SU-DHL-6 (cell line): Measurements from ENCODE around the gene LATS2.

Experiments used
- H2AFZ ChIP-seq: fragments of 200-600 bp; sonication (generic); 2 replicates; pipeline ENCODE4 v1.6.1; 2014; ENCODE audit warnings: low read depth, mild to moderate bottlenecking, moderate library complexity, mixed read lengths, antibody characterized with exemption, low read length; ENCODE audit not compliant: severe bottlenecking
- H3F3A ChIP-seq: fragments of 200-600 bp; shearing (Covaris generic); 2 replicates; pipeline ENCODE4 v1.6.0; 2016; ENCODE audit warnings: antibody characterized with exemption, mild to moderate bottlenecking; ENCODE audit not compliant: insufficient read depth
- H3K27ac ChIP-seq: fragments of 200-600 bp; sonication (generic); 2 replicates; pipeline ENCODE4 v1.5.1; 2016; ENCODE audit warnings: low read depth, mild to moderate bottlenecking, low read length, moderate library complexity, mixed read lengths
- H3K27me3 ChIP-seq: fragments of 200-600 bp; sonication (generic), shearing (Covaris generic); 2 replicates; pipeline ENCODE4 v1.6.0; 2014; ENCODE audit warnings: mild to moderate bottlenecking, low read length
- H3K36me3 ChIP-seq: fragments of 200-600 bp; sonication (generic); 2 replicates; pipeline ENCODE4 v1.6.1; 2014; ENCODE audit warnings: mild to moderate bottlenecking, low read length, mixed read lengths
- H3K4me2 ChIP-seq: fragments of 300-600, 200-600 bp; shearing (Covaris generic), sonication (generic); 2 replicates; pipeline ENCODE4 v1.6.0; 2014; ENCODE audit warnings: low read length, low read depth, mild to moderate bottlenecking; ENCODE audit not compliant: poor library complexity, severe bottlenecking
- H3K4me3 ChIP-seq: fragments of 200-600 bp; sonication (generic); 2 replicates; pipeline ENCODE4 v1.5.1; 2014; ENCODE audit warnings: antibody characterized with exemption, low read length, mild to moderate bottlenecking, mixed read lengths; ENCODE audit not compliant: insufficient read depth, poor library complexity, severe bottlenecking
- H3K79me2 ChIP-seq: fragments of 200-600 bp; sonication (generic); 2 replicates; pipeline ENCODE4 v1.6.1; 2014; ENCODE audit warnings: mild to moderate bottlenecking, low read length, moderate library complexity; ENCODE audit not compliant: insufficient read depth
- H3K9ac ChIP-seq: fragments of 200-600 bp; sonication (generic); 2 replicates; pipeline ENCODE4 v1.7.0; 2014; ENCODE audit warnings: mild to moderate bottlenecking, low read length
- H3K9me2 ChIP-seq: fragments of 200-600 bp; sonication (generic); replicated peaks from 2 replicates; pipeline ENCODE4 v1.6.1; 2014; ENCODE audit warnings: low read length; ENCODE audit not compliant: insufficient read depth
- H3K9me3 ChIP-seq: fragments of 200-600 bp; sonication (generic); 2 replicates; pipeline ENCODE4 v1.6.1; 2014; ENCODE audit warnings: low read length, mixed read lengths; ENCODE audit not compliant: insufficient read depth
- H4K20me1 ChIP-seq: fragments of 200-600 bp; sonication (generic); 2 replicates; pipeline ENCODE4 v1.6.1; 2014; ENCODE audit warnings: low read depth, mild to moderate bottlenecking, antibody characterized with exemption, low read length, moderate library complexity, mixed read lengths
- CTCF ChIP-seq: fragments of 200-600 bp; sonication (generic); IDR thresholded peaks from one replicate; pipeline ENCODE4 v1.5.1; 2017; ENCODE audit warnings: antibody characterized with exemption, mild to moderate bottlenecking, low read length, moderate library complexity; ENCODE audit not compliant: insufficient read depth, poor library complexity, severe bottlenecking
- EZH2phosphoT487 ChIP-seq: fragments of 200-600 bp; sonication (generic), shearing (Covaris generic); conservative IDR thresholded peaks from 2 replicates; pipeline ENCODE4 v1.6.1; 2018; ENCODE audit warnings: mild to moderate bottlenecking, antibody characterized with exemption, low read length, moderate library complexity, mixed read lengths

LATS2 gene

GRCh38 chr13:21010621-21011020 lies 50.8 kb downstream of the LATS2 start:
- no peaks in the 10 kb centered on the region for H3K27me3 ChIP-seq
- H3K27ac ChIP-seq, result no peak overlapping the region
- no peak overlapping the region for H2AFZ ChIP-seq
- no peak overlapping the region for H3K4me2 ChIP-seq
- H3F3A ChIP-seq, result no peaks in the 10 kb centered on the region
- H3K9me2 ChIP-seq, result no peaks in the 10 kb centered on the region
- no peaks in the 10 kb centered on the region for H3K36me3 ChIP-seq
- no peaks in the 10 kb centered on the region for H3K79me2 ChIP-seq
- no peak for TF ChIP-seq EZH2phosphoT487
- TF ChIP-seq CTCF, result no peak
- no peaks in the 10 kb centered on the region for H4K20me1 ChIP-seq
- no peak overlapping the region for H3K4me3 ChIP-seq
- no peak overlapping the region for H3K9ac ChIP-seq
- H3K9me3 ChIP-seq, result no peaks in the 10 kb centered on the region

GRCh38 chr13:21009036-21009435 lies 52.4 kb downstream of the LATS2 start:
- H3K27ac ChIP-seq, result no peak overlapping the region
- H3K36me3 ChIP-seq, result no peaks in the 10 kb centered on the region
- no peaks in the 10 kb centered on the region for H4K20me1 ChIP-seq
- TF ChIP-seq EZH2phosphoT487 (no peak), CTCF (no peak)
- H3K79me2 ChIP-seq, result no peaks in the 10 kb centered on the region
- no peaks in the 10 kb centered on the region for H3K9me3 ChIP-seq
- no peak overlapping the region for H3K4me3 ChIP-seq
- H3F3A ChIP-seq, result no peaks in the 10 kb centered on the region
- H2AFZ ChIP-seq, result no peak overlapping the region
- no peaks in the 10 kb centered on the region for H3K9me2 ChIP-seq
- H3K9ac ChIP-seq, result no peak overlapping the region
- no peaks in the 10 kb centered on the region for H3K27me3 ChIP-seq
- no peak overlapping the region for H3K4me2 ChIP-seq

- H3K4me3 ChIP-seq, result no peak overlapping the region
- no peaks in the 10 kb centered on the region for H3K27me3 ChIP-seq
- TF ChIP-seq EZH2phosphoT487 (no peak), CTCF (no peak)
- no peaks in the 10 kb centered on the region for H4K20me1 ChIP-seq
- H3K4me2 ChIP-seq, result no peak overlapping the region
- H3K79me2 ChIP-seq, result no peaks in the 10 kb centered on the region
- H3K27ac ChIP-seq, result no peak overlapping the region
- H2AFZ ChIP-seq, result no peak overlapping the region
- no peaks in the 10 kb centered on the region for H3K9me3 ChIP-seq
- no peaks in the 10 kb centered on the region for H3K9me2 ChIP-seq
- H3K9ac ChIP-seq, result no peak overlapping the region
- H3F3A ChIP-seq, result no peaks in the 10 kb centered on the region
- H3K36me3 ChIP-seq, result no peaks in the 10 kb centered on the region
Measured at GRCh38 chr13:21008026-21008425, 53.4 kb downstream of the LATS2 start.
